Activated CD8-positive, alpha-beta memory T cell treated with anti-CD3 and anti-CD28 coated beads, Interleukin-2, amount 50 U/mL, for 48 hours (primary cell): ENCODE measurements around the gene KRTAP4-16.
"Not testable (repeated sequence)": the region's sequence is repeated elsewhere in the genome, so short reads cannot be mapped to it uniquely, and the experiment has no call there.

Experiments used
- DNase-seq: peaks from one replicate; pipeline ENCODE4 v3.0.0-alpha.2; 2020

KRTAP4-16 gene

GRCh38 chr17:41101586-41102259 is at the start of gene KRTAP4-16:
Gene KRTAP4-16 (minus strand): TSS chr17:41102209. CDS start chr17:41102209, 0 bp downstream.
- no peak for DNase-seq

DNA sequence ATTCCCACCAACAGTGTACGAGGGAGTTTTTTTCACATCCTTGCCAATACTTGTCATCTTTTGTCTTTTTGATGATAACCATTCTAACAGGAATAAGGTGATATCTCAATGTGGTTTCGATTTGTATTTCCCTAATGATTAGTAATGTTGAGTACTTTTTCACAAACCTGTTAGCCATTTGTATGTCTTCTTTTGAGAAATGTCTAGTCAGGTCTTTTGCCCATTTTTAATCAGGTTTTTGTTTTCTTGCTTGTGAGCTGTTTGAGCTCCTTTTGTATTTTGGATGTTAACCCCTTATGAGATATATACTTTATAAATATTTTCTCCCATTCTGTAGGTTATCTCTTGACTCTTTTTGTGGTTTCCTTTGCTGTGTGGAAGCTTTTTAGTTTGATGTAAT is 49.5 kb upstream of the KRTAP4-16 start:
- DNase-seq: no peak

GRCh38 chr17:41150026-41150425 is 48.0 kb upstream of the KRTAP4-16 start:
- DNase-seq: no peak

GRCh38 chr17:41149652-41149985 is 47.6 kb upstream of the KRTAP4-16 start, which contains the start of gene KRTAP4-5:
Gene KRTAP4-5 (minus strand): TSS chr17:41149825. CDS start chr17:41149767, 58 bp downstream.
- DNase-seq: no peak

DNA sequence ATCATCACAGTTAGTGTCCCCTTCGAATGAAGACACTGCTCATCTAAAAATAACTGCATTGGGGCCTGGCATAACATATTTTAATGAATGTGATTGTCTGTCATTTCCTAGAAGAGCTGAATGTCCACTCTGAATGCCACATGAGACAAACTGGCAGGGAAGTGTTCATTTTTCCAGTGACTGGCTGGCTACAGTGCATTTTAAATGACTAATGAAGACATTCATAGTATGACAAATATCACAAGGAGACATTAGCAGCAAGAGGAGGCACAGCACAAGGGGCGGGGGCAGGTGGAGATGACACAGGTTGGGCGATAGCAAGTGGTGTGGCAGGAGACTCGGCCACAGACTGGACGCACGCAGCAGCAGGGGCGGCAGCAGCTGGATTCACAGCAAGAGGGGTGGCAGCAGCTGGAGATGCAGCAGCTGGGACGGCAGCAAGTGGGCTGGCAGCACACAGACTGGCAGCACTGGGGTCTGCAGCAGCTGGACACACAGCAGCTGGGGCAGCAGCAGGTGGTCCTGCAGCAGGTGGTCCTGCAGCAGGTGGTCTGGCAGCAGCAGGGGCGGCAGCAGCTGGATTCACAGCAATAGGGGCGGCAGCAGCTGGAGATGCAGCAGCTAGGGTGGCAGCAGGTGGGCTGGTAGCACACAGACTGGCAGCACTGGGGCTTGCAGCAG is 47.1 kb upstream of the KRTAP4-16 start:
- DNase-seq: not testable (repeated sequence)

DNA sequence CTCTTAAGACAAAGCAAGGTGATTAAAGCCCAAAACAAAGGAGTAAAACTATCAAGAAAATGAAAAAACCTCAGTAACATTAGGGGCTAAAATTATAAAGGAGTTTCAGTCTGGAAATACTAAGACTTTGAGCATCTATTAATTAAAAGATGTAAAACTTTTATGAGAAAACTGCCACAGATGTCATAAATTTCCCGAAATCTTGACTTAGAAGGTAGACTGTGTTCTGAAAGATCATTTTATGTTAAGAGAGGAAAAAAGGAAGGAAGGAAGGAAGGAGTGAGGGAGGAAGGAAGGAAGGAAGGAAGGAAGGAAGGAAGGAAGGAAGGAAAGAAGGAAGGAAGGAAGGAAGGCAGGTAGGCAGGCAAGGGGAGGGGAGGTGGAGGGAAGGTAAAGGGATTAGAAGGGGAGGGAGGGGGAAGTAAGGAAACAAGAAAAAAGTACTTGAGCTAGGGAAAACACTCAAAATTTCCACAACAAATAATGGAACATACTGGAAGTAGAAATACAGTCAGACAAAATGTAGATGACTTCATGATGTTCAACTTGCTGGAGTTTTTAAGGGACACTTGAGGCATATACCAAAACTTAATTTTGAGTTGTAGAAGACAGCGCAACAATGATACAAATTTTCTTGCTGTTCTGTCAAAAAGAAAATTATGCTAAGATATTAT is 45.7 kb upstream of the KRTAP4-16 start:
- no peak for DNase-seq

DNA sequence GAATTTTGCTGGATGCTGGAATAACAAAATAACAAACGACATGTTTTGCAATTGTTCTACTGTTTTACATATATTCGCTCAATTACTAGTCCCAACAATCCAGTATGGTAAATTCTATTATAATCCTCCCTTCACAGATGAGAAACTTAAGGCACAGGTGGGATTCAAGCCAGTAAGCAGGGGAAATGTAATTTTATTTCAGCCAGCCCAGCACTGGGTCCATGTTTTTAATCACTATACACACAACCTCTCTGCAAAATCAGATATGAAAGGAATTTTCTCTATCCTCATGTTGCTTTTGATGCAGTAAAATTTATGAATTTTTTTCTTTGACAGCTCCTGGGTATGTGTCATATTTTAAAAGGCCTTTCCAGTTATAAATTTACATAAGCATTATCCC is 43.3 kb upstream of the KRTAP4-16 start:
- no peak for DNase-seq

DNA sequence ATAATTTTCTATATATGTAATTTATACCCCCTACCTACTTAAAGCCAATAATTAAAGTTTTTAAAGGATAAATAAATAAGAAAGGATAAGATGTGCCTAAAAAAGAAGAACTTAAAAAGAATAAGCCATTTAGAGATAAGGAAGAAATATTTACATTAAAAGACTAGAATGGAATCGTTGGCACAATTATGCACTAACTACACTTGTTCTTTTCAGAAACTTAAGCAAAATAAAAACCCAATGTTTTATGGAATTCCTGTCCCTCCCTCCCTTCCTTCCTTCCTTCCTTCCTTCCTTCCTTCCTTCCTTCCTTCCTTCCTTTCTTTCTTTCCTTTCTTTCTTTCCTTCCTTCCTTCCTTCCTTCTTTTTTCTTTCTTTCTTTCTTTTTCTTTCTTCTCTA is 42.8 kb upstream of the KRTAP4-16 start:
- DNase-seq: no peak

- DNase-seq: no peak
Measured at GRCh38 chr17:41141361-41141760, 39.4 kb upstream of the KRTAP4-16 start.

DNA sequence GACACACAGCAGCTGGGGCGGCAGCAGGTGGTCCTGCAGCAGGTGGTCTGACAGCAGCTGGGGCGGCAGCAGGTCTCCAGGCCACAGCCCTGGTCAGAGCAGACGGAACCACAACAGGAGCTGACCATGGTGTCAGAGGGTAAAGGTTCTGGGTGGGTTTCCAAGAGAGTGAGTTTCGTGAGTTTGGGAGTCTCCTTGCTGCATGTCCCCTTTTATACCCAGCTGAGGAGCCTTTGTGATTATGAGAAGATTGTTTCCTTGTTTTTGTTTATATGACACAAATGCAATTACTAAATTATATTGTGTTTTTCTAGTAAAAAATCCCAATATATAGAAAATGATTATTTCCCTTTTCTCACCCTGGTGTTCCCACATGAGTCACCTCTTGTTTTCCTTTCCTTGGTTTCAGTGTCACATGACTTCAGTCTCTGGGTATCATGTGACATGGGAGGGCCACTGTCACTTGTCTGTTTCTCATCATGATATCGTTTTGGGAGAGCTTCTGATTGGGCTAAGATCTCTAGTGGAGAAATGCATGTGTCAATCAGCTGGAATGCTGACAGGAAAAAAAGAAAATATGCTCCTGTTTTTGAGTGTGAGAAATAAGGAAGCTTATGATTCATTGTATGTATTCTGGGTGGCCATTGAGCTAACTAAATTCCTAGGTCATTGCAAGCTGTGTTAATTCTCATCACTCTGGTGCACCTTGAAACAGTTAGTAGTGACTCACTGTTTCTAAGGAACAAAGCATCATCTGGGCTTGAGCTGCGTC is 38.5 kb upstream of the KRTAP4-16 start, which contains the start of gene KRTAP4-6:
Gene KRTAP4-6, minus strand, starts transcription at position 185 of the 772 bp plus-strand sequence. Its CDS starts 57 bp downstream, at position 128.
- no peak for DNase-seq

- not testable (repeated sequence) for DNase-seq
Measured at GRCh38 chr17:41139865-41140264, 37.9 kb upstream of the KRTAP4-16 start.

DNA sequence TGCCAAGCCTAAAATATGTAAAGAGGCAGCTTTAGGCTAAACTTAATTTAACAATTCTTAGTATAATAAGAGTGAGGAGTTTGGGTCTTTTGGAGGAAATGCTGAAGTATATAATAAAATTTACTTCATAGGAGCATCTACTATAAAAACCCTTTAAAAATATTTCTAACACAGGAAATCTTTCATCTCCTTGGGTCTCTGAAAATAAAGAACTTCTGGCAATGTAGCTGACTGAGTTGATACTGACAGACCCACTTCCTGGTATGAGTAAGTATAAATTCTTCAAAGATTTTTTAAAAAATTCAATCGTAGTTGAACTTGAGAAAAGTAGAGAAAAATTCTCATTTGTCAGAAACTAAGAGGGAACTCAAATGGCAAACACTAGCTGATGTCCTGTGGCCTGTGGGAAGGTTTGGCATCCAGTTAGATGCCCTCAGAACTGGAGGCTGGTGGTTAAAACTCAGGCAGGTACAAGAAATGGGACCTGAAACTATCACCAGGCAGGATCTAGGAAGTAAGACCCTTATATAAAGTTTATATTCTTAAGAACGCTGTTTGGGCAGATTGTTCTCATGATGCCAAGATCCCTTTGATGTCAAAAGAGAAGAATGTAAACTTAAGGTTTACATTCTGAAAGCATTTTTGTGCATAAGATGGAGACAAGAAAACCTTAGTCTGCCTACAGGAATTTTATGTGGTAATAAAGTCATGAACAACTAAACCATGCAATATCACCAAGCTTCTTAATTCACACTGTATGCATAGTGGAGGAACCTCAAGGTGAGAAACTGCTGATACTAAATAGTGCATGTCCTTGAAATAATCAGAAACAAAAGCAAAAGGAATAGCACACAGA is 32.1 kb upstream of the KRTAP4-16 start:
- DNase-seq: no peak

- no peak for DNase-seq
Measured at GRCh38 chr17:41131979-41132378, 30.0 kb upstream of the KRTAP4-16 start.

DNA sequence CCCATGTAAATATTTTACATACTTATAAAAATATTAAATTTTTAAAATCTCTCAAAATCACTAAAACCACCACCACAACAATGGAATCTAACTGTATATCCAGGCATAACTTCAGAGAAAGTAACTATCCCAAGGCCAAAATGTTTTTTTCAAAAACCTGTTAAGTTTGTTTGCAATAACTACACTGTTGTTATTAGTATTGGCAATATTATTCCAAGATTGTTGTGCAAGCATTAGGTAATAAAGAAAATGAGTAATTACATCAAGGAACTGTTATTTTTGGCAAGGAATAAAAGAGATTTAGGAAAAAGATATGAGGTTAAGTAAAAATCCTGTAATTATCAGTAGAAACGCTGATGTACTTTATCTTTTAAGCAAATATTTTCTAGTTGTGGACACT is 25.4 kb upstream of the KRTAP4-16 start:
- no peak for DNase-seq

- DNase-seq: no peak
Measured at GRCh38 chr17:41126412-41126811, 24.4 kb upstream of the KRTAP4-16 start.

DNA sequence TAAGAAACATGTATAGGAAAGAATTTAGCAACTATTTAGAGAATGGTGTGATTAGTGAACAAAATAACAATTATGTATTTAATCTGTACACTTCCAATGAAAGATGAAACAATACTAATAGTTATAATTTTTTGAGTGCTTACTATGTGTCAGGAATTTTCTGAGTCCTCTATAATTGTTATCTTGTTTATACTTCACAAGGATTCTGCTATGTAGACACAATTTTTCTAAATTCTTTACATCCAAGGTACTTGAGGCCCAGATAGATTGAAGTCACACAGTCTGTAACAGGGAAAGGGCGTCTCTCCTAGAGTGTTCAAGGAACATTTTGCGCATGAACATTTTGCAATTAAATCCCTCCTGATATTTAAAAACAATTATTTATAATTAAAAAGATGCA is 23.1 kb upstream of the KRTAP4-16 start:
- no peak for DNase-seq

DNA sequence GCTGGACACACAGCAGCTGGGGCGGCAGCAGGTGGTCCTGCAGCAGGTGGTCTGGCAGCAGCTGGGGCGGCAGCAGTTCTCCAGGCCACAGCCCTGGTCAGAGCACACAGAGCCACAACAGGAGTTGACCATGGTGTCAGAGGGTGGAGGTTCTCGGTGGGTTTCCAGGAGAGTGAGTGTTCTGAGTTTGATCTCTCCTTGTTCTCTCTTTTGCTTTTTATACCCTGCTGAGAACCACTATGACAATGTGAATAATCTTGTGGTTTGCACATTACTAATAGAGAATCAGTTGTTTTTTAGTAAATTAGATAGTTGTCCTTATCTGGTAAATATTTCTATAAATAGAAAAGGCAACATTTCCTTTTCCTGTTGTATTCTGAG is 22.0 kb upstream of the KRTAP4-16 start, which contains the start of gene KRTAP4-12:
Gene KRTAP4-12, minus strand, starts transcription at position 192 of the 381 bp plus-strand sequence. Its CDS starts 60 bp downstream, at position 132.
- DNase-seq: not testable (repeated sequence)

DNA sequence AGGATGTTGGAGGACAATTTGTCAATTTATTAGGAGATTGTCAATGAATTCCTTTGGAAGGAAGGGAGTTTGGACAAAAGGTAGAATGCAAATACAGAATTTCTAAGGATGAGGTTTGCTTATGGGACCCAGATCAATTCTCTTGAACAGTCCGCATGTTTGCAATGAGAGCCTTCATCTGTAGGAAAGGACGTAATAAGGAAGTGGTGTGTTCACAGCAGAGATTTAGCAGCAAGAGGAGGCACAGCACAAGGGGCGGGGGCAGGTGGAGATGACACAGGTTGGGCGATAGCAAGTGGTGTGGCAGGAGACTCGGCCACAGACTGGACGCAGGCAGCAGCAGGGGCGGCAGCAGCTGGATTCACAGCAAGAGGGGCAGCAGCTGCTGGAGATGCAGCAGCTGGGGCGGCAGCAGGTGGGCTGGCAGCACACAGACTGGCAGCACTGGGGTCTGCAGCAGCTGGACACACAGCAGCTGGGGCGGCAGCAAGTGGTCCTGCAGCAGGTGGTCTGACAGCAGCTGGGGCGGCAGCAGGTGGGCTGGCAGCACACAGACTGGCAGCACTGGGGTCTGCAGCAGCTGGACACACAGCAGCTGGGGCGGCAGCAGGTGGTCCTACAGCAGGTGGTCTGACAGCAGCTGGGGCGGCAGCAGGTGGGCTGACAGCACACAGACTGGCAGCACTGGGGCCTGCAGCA is 21.4 kb upstream of the KRTAP4-16 start:
- DNase-seq: not testable (repeated sequence)

- no peak for DNase-seq
Measured at GRCh38 chr17:41121742-41122141, 19.7 kb upstream of the KRTAP4-16 start.

GRCh38 chr17:41119696-41120690 is 18.0 kb upstream of the KRTAP4-16 start:
- not testable (repeated sequence) for DNase-seq
